Measurements from ENCODE around the gene PALLD.
"Not testable (repeated sequence)": the region's sequence is repeated elsewhere in the genome, so short reads cannot be mapped to it uniquely, and the experiment has no call there.

The PALLD gene

GRCh38 chr4:168803732-168804131 lies 306.9 kb downstream of the PALLD start:
- no peak for DNase-seq

GRCh38 chr4:168804146-168804545 lies 307.3 kb downstream of the PALLD start:
- no peak for DNase-seq

GRCh38 chr4:168805341-168805740 lies 308.5 kb downstream of the PALLD start:
- no peak for DNase-seq

GRCh38 chr4:168806247-168806646 lies 309.4 kb downstream of the PALLD start:
- DNase-seq, result not testable (repeated sequence)

- no peak for DNase-seq
Observed at GRCh38 chr4:168811207-168811606, 314.4 kb downstream of the PALLD start.

GRCh38 chr4:168811786-168812651 lies 315.2 kb downstream of the PALLD start:
- no peak for DNase-seq

GRCh38 chr4:168812806-168813205 lies 316.0 kb downstream of the PALLD start:
- no peak for DNase-seq

GRCh38 chr4:168813890-168814289 lies 317.0 kb downstream of the PALLD start:
- no peak for DNase-seq

GRCh38 chr4:168815379-168816345 lies 318.8 kb downstream of the PALLD start:
- DNase-seq, result no peak

- DNase-seq, result no peak
Observed at GRCh38 chr4:168817370-168817769, 320.5 kb downstream of the PALLD start.

GRCh38 chr4:168822481-168822880 lies 325.6 kb downstream of the PALLD start:
- no peak for DNase-seq

GRCh38 chr4:168825975-168826374 lies 329.1 kb downstream of the PALLD start:
- no peak for DNase-seq

- DNase-seq, result no peak
Observed at GRCh38 chr4:168826620-168827019, 329.8 kb downstream of the PALLD start.

GRCh38 chr4:168830777-168831512 lies 334.1 kb downstream of the PALLD start:
- DNase-seq, result peak; percentile 68

- DNase-seq, result no peak
Observed at GRCh38 chr4:168831585-168831918, 334.7 kb downstream of the PALLD start.

- peak; percentile 56 for DNase-seq
Observed at GRCh38 chr4:168831919-168832762, 335.3 kb downstream of the PALLD start.

GRCh38 chr4:168832763-168833575 lies 336.1 kb downstream of the PALLD start:
- DNase-seq, result no peak

- no peak for DNase-seq
Observed at GRCh38 chr4:168833881-168834280, 337.0 kb downstream of the PALLD start.

GRCh38 chr4:168835880-168836454 lies 339.1 kb downstream of the PALLD start:
- no peak for DNase-seq

- DNase-seq, result no peak
Observed at GRCh38 chr4:168836490-168836889, 339.6 kb downstream of the PALLD start.

- DNase-seq, result no peak
Observed at GRCh38 chr4:168837922-168838321, 341.1 kb downstream of the PALLD start.
